ENCODE results near the gene RAD51D. TPM values are rescaled to one million over a fixed set of nuclear protein-coding genes. Genes with fewer than 3 reads are reported as not detected.

The RAD51D gene
- total RNA-seq, 6 experiments from 2014 or later: 3.9 to 5.5 (median 4.3) TPM

- Histone ChIP-seq H3K27me3 (no peaks in the 10 kb centered on the region), H3K36me3 (no peaks in the 10 kb centered on the region), H3K9me3 (no peaks in the 10 kb centered on the region), H3K27ac (no peak overlapping the region), H3K4me3 (no peak overlapping the region), H3K4me1 (peaks cover 0 to 3% (median 0%) of the 10 kb centered on the region in 4 donors)
- TF ChIP-seq POLR2A (IDR thresholded peaks at IDR 0.05): no peak
- TF ChIP-seq, protein P1, sequence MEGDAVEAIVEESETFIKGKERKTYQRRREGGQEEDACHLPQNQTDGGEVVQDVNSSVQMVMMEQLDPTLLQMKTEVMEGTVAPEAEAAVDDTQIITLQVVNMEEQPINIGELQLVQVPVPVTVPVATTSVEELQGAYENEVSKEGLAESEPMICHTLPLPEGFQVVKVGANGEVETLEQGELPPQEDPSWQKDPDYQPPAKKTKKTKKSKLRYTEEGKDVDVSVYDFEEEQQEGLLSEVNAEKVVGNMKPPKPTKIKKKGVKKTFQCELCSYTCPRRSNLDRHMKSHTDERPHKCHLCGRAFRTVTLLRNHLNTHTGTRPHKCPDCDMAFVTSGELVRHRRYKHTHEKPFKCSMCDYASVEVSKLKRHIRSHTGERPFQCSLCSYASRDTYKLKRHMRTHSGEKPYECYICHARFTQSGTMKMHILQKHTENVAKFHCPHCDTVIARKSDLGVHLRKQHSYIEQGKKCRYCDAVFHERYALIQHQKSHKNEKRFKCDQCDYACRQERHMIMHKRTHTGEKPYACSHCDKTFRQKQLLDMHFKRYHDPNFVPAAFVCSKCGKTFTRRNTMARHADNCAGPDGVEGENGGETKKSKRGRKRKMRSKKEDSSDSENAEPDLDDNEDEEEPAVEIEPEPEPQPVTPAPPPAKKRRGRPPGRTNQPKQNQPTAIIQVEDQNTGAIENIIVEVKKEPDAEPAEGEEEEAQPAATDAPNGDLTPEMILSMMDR (IDR thresholded peaks at IDR 0.05): no peak
- 50% methylated on average over 4 of the region's 4 CpGs for WGBS (ENCODE audit: insufficient coverage, low coverage, low lambda C conversion rate, missing lambda C conversion rate)
- DNase-seq (no peak), ATAC-seq (no peak)
- intact Hi-C loops (cut with DNase I): no loop called here
Observed at GRCh38 chr17:35146214-35146833, 26.7 kb upstream of the RAD51D start.

DNA sequence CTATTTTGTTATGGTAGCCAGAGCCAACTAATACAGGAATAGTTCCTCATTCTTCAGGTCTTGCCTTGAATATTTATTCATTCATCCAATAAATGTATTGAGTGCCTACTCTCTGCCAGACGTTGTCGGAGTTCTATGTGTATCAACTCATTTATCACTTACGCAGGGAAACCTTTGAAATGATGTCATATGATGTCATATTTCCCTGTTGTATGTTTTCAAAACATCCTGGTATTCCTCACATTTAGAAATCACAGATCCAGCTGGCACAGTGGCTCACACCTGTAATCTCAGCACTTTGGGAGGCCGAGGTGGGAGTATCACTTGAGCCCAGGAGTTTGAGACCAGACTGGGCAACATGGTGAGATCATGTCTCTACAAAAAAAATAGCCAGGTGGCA is 25.2 kb upstream of the RAD51D start:
- H3K9me3 ChIP-seq: no peaks in the 10 kb centered on the region
- H3K27me3 ChIP-seq: no peaks in the 10 kb centered on the region
- H3K4me3 ChIP-seq: no peak overlapping the region
- intact Hi-C loops (cut with DNase I): no loop called here
- no peak for DNase-seq
- ATAC-seq: no peak
- H3K36me3 ChIP-seq: no peaks in the 10 kb centered on the region
- no peak overlapping the region for H3K27ac ChIP-seq
- no peak for TF ChIP-seq POLR2A (IDR thresholded peaks at IDR 0.05)
- TF ChIP-seq, protein P1 (IDR thresholded peaks at IDR 0.05): no peak
- peaks cover 0 to 10% (median 0%) of the 10 kb centered on the region in 4 donors for H3K4me1 ChIP-seq
- 70% methylated on average over 4 of the region's 4 CpGs for WGBS (ENCODE audit: insufficient coverage, low coverage, low lambda C conversion rate, missing lambda C conversion rate)

DNA sequence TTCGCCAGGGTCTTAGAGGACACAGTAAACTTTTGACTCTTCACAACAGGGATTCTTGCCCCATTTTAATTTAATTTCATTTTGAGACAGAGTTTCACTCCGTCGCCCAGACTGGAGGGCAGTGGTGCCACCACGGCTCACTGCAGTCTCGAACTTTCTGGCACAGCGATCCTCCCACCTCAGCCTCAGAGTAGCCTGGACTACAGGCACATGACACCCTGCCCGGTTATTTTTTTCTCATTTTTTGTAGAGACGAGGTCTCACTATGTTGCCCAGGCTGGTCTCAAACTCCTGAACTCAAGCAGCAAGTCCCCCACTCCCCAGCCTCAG is 22.8 kb upstream of the RAD51D start:
- WGBS (ENCODE audit: insufficient coverage, low coverage, low lambda C conversion rate, missing lambda C conversion rate): 54% methylated on average over 6 of the region's 8 CpGs
- ATAC-seq: no peak
- Histone ChIP-seq H3K36me3 (peaks cover 0 to 18% (median under 1%) of the 10 kb centered on the region in 4 donors), H3K27ac (no peak overlapping the region), H3K27me3 (no peaks in the 10 kb centered on the region), H3K4me1 (peaks cover 0 to 10% (median 0%) of the 10 kb centered on the region in 4 donors), H3K9me3 (no peaks in the 10 kb centered on the region), H3K4me3 (peak overlapping the region in 1 of 3 donors; percentile 89)
- DNase-seq: no peak
- intact Hi-C loops (cut with DNase I): no loop called here
- TF ChIP-seq, protein P1 (IDR thresholded peaks at IDR 0.05): no peak
- TF ChIP-seq POLR2A (IDR thresholded peaks at IDR 0.05): no peak

GRCh38 chr17:35141681-35142466 is 22.2 kb upstream of the RAD51D start, which contains the start of gene NLE1:
TSS of gene NLE1 (minus strand) at chr17:35142303. CDS start at chr17:35142275, 28 bp downstream.
- H3K27ac ChIP-seq: no peak within 1 kb of the TSS
- DNase-seq: peak; percentile 85 to 87 (median 85)

More at GRCh38 chr17:35141681-35142466, 22.2 kb upstream of the RAD51D start, which contains the start of gene NLE1:
- intact Hi-C loops (cut with DNase I): no loop called here
- peak; percentile 96 to 99 (median 98) for ATAC-seq
- H3K9me3 ChIP-seq: no peaks in the 10 kb centered on the region
- H3K27me3 ChIP-seq: no peaks in the 10 kb centered on the region
- H3K36me3 ChIP-seq: peaks cover 0 to 23% (median 3%) of the 10 kb centered on the region in 4 donors
- peak; percentile 46 for TF ChIP-seq POLR2A (IDR thresholded peaks at IDR 0.05)
- TF ChIP-seq, protein P1 (IDR thresholded peaks at IDR 0.05): peak; percentile 85 to 95 (median 92)
- peak within 1 kb of the TSS; percentile 80 to 95 (median 89) for H3K4me3 ChIP-seq
- 3% methylated on average over 6 of the region's 65 CpGs for WGBS (ENCODE audit: insufficient coverage, low coverage, low lambda C conversion rate, missing lambda C conversion rate)
- H3K4me1 ChIP-seq: peaks cover 0 to 10% (median 0%) of the 10 kb centered on the region in 4 donors
